HEK293T (cell line): ENCODE results near the gene MYO1G.

Experiments used
- BHLHE40 ChIP-seq: fragments of 450-650 bp; IDR thresholded peaks from 2 replicates; pipeline ENCODE4 v1.6.1; 2016; ENCODE audit warnings: mild to moderate bottlenecking, moderate library complexity, borderline replicate concordance
- FOXA1 ChIP-seq: fragments of 450-650 bp; IDR thresholded peaks from 2 replicates; pipeline ENCODE4 v1.6.1; 2016; ENCODE audit warnings: mild to moderate bottlenecking
- HDGF ChIP-seq: fragments of 450-650 bp; IDR thresholded peaks from 2 replicates; pipeline ENCODE4 v1.6.1; 2017; ENCODE audit warnings: antibody characterized with exemption, borderline replicate concordance
- LEF1 ChIP-seq: fragments of 450-650 bp; IDR thresholded peaks from 2 replicates; pipeline ENCODE4 v1.6.1; 2017; ENCODE audit warnings: mild to moderate bottlenecking, borderline replicate concordance
- TARDBP ChIP-seq: fragments of 450-650 bp; IDR thresholded peaks from 2 replicates; pipeline ENCODE4 v1.6.1; 2016

DNA sequence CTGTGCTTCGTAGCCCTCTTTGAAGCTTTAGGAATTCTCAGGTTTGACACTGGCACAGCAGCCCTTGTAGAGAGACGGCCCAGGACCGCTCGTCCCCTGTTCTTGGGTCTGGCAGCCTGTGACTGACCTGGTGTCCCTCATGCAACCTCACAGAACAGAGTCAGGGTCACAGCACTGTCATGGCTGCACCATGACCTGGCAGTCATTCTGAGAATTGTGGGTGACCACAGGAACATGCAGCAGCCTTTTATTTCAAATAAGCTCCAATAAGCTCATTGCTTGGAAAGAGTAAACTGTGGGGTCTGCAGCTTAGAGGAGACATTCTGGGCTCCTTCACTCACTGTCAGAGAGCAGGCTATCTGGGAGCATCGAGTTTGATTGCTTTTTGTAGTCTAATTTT lies 42.5 kb downstream of the MYO1G start:
- no peak for TF ChIP-seq TARDBP
- TF ChIP-seq LEF1 = no peak
- no peak for TF ChIP-seq BHLHE40
- no peak for TF ChIP-seq FOXA1
- no peak for TF ChIP-seq HDGF
